ENCODE results near the gene SLC30A4. TPM values are rescaled to one million over a fixed set of nuclear protein-coding genes. Genes with fewer than 3 reads are reported as not detected.

The SLC30A4 gene
- polyA plus RNA-seq, 3 donors, result 0.05 to 0.21 (median 0.17) TPM

DNA sequence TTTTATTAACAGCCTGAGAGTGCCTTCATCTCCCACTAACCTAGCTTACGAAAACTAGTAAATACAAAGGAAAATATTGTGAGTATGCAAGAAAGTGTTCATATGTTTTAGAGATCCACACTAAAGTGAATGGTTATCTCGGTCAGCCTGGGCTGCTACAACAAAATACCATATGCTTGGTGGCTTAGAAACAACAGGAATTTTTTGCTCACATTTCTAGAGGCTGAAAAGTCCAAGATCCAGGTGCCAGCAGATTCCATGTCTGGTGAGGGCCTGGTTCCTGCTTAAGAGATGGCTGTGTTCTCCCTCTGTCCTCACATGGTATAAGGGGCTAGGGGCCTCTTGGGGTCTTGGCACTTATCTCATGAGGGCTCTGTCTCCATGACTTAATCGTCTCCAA lies 20.5 kb upstream of the SLC30A4 start:
- Histone ChIP-seq H2AFZ (ENCODE audit: insufficient read depth, low read depth, low read length, poor library complexity, severe bottlenecking) (no peak overlapping the region), H3K4me2 (replicated peaks; ENCODE audit: extremely low read depth, low read length, poor library complexity, severe bottlenecking) (no peak overlapping the region), H4K20me1 (ENCODE audit: insufficient read depth, low read length) (no peaks in the 10 kb centered on the region), H3K36me3 (replicated peaks in 1 of 2; ENCODE audit: control insufficient read depth in 1 of 2, insufficient read depth in 2 of 2, low read length in 2 of 2) (no peaks in the 10 kb centered on the region), H3K27ac (ENCODE audit: low read depth in 1 of 2, low read length in 2 of 2) (no peak overlapping the region), H3K27me3 (ENCODE audit: control insufficient read depth in 2 of 2, insufficient read depth in 2 of 2, low read length in 2 of 2) (no peaks in the 10 kb centered on the region), H3K4me1 (ENCODE audit: control insufficient read depth in 1 of 2, insufficient read depth in 2 of 2, low read length in 2 of 2) (no peaks in the 10 kb centered on the region), H3K79me2 (ENCODE audit: insufficient read depth, low read length) (no peaks in the 10 kb centered on the region), H3K9ac (ENCODE audit: insufficient read depth, low read length, poor library complexity, severe bottlenecking) (no peak overlapping the region), H3K9me3 (replicated peaks in 1 of 2; ENCODE audit: control insufficient read depth in 1 of 2, insufficient read depth in 1 of 2, low read length in 2 of 2) (no peaks in the 10 kb centered on the region), H3K4me3 (replicated peaks in 1 of 3; ENCODE audit: low read depth in 2 of 3, low read length in 3 of 3) (no peak overlapping the region)
- H3K4me3 Mint-ChIP-seq, result no peak overlapping the region
- no peak overlapping the region for H3K27ac Mint-ChIP-seq
- peaks cover 0 to 10% (median 0%) of the 10 kb centered on the region in 3 donors for H3K27me3 Mint-ChIP-seq (ENCODE audit: low read depth in 3 of 3)
- no peaks in the 10 kb centered on the region for H3K9me3 Mint-ChIP-seq
- no peaks in the 10 kb centered on the region for H3K36me3 Mint-ChIP-seq
- peaks cover 5% of the 10 kb centered on the region for H3K4me1 Mint-ChIP-seq
- TF ChIP-seq CTCF (IDR thresholded peaks at IDR 0.05), result no peak
- DNase-seq, result no peak
- intact Hi-C loops (cut with micrococcal nuclease), result no loop called here
- no CpG with 5 or more reads among the region's 3 CpGs for WGBS (ENCODE audit: insufficient coverage)

DNA sequence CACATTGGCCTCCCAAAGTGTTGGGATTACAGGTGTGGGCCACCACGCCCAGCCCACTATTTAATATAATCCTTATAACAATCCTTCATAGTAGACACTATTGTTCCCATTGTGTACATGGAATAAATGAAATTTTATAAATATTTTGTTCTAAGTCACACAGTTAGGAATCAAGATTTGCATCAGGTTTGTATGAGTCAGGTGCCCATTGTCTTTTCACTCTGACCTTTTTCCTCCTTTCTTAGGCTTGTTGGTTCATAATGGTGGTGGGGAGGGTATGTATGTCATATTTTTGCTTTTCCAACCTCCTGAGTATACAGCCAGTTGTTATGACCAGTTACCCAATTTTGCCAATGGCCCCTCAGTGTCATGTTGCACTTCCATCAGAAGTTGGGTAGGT lies 18.0 kb upstream of the SLC30A4 start:
- H4K20me1 ChIP-seq (ENCODE audit: insufficient read depth, low read length), result no peaks in the 10 kb centered on the region
- no peaks in the 10 kb centered on the region for H3K4me1 ChIP-seq (ENCODE audit: control insufficient read depth in 1 of 2, insufficient read depth in 2 of 2, low read length in 2 of 2)
- no peak overlapping the region for H3K4me2 ChIP-seq (replicated peaks; ENCODE audit: extremely low read depth, low read length, poor library complexity, severe bottlenecking)
- intact Hi-C loops (cut with micrococcal nuclease), result no loop called here
- H3K27me3 ChIP-seq (ENCODE audit: control insufficient read depth in 2 of 2, insufficient read depth in 2 of 2, low read length in 2 of 2), result peaks cover 0 to under 1% of the 10 kb centered on the region in 2 donors
- H3K36me3 ChIP-seq (replicated peaks in 1 of 2; ENCODE audit: control insufficient read depth in 1 of 2, insufficient read depth in 2 of 2, low read length in 2 of 2), result no peaks in the 10 kb centered on the region
- H3K27me3 Mint-ChIP-seq (ENCODE audit: low read depth in 3 of 3), result peaks cover 0 to 10% (median 0%) of the 10 kb centered on the region in 3 donors
- H3K9me3 Mint-ChIP-seq, result no peaks in the 10 kb centered on the region
- TF ChIP-seq CTCF (IDR thresholded peaks at IDR 0.05), result no peak
- DNase-seq, result no peak
- H3K27ac ChIP-seq (ENCODE audit: low read depth in 1 of 2, low read length in 2 of 2), result no peak overlapping the region
- no peak overlapping the region for H2AFZ ChIP-seq (ENCODE audit: insufficient read depth, low read depth, low read length, poor library complexity, severe bottlenecking)
- peaks cover 5% of the 10 kb centered on the region for H3K4me1 Mint-ChIP-seq
- no CpG with 5 or more reads among the region's 1 CpG for WGBS (ENCODE audit: insufficient coverage)
- H3K27ac Mint-ChIP-seq, result no peak overlapping the region
- no peak overlapping the region for H3K4me3 Mint-ChIP-seq
- no peaks in the 10 kb centered on the region for H3K36me3 Mint-ChIP-seq
- H3K4me3 ChIP-seq (replicated peaks in 1 of 3; ENCODE audit: low read depth in 2 of 3, low read length in 3 of 3), result no peak overlapping the region
- H3K79me2 ChIP-seq (ENCODE audit: insufficient read depth, low read length), result no peaks in the 10 kb centered on the region
- H3K9me3 ChIP-seq (replicated peaks in 1 of 2; ENCODE audit: control insufficient read depth in 1 of 2, insufficient read depth in 1 of 2, low read length in 2 of 2), result no peaks in the 10 kb centered on the region
- no peak overlapping the region for H3K9ac ChIP-seq (ENCODE audit: insufficient read depth, low read length, poor library complexity, severe bottlenecking)
